OCI-LY1 (cell line): ENCODE data around the gene SLC45A1.

Source experiments
- EZH2 ChIP-seq: fragments of 200-600 bp; sonication (generic), shearing (Covaris generic); IDR thresholded peaks from 2 replicates; pipeline ENCODE4 v1.8.0; 2017; ENCODE audit warnings: borderline replicate concordance, mixed run types, mild to moderate bottlenecking, antibody characterized with exemption, low read length, moderate library complexity, mixed read lengths
- TF ChIP-seq, protein P1 (sequence below): fragments of 200-600 bp; sonication (generic), shearing (Covaris generic); IDR thresholded peaks from 2 replicates; pipeline ENCODE4 v1.5.1; 2017; ENCODE audit warnings: mild to moderate bottlenecking, antibody characterized with exemption, low read length, moderate library complexity, mixed read lengths

GRCh38 chr1:8386247-8386646 is 68.3 kb downstream of the SLC45A1 start:
- TF ChIP-seq, protein P1, sequence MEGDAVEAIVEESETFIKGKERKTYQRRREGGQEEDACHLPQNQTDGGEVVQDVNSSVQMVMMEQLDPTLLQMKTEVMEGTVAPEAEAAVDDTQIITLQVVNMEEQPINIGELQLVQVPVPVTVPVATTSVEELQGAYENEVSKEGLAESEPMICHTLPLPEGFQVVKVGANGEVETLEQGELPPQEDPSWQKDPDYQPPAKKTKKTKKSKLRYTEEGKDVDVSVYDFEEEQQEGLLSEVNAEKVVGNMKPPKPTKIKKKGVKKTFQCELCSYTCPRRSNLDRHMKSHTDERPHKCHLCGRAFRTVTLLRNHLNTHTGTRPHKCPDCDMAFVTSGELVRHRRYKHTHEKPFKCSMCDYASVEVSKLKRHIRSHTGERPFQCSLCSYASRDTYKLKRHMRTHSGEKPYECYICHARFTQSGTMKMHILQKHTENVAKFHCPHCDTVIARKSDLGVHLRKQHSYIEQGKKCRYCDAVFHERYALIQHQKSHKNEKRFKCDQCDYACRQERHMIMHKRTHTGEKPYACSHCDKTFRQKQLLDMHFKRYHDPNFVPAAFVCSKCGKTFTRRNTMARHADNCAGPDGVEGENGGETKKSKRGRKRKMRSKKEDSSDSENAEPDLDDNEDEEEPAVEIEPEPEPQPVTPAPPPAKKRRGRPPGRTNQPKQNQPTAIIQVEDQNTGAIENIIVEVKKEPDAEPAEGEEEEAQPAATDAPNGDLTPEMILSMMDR: no peak
- no peak for TF ChIP-seq EZH2
